ENCODE results near the gene OTX1. TPM values are rescaled to one million over a fixed set of nuclear protein-coding genes. Genes with fewer than 3 reads are reported as not detected.

Gene OTX1
- total RNA-seq, 2 experiments from 2014 or later, result not detected

GRCh38 chr2:63049211-63049969 is 1.2 kb upstream of the OTX1 start:
- Mint-ChIP-seq H3K4me1 (ENCODE audit: low read depth) (peaks cover 49% of the 10 kb centered on the region), H3K27me3 (peaks cover 84% of the 10 kb centered on the region), H3K9me3 (no peaks in the 10 kb centered on the region), H3K27ac (no peak overlapping the region), H3K4me3 (peak overlapping the region; percentile 68), H3K36me3 (ENCODE audit: low read depth) (peaks cover 9% of the 10 kb centered on the region)
- ChIA-PET POLR2A (interaction anchor here (0.6 to 1.7 kb wide), 2 partner anchors 9 to 57 kb away, joined by 3 to 7 read pairs; no protein-coding TSS in a partner anchor), CTCF (no interaction called here)
- ATAC-seq (no peak), DNase-seq (peak; percentile 6)
- no peak for TF ChIP-seq CTCF (IDR thresholded peaks at IDR 0.05)
- intact Hi-C loops (cut with micrococcal nuclease), result no loop called here

GRCh38 chr2:63049970-63050333 is 678 bp upstream of the OTX1 start:
- CTCF ChIA-PET, result no interaction called here
- Mint-ChIP-seq H3K9me3 (no peaks in the 10 kb centered on the region), H3K27me3 (peaks cover 84% of the 10 kb centered on the region), H3K27ac (no peak overlapping the region), H3K36me3 (ENCODE audit: low read depth) (peaks cover 9% of the 10 kb centered on the region), H3K4me3 (peak overlapping the region; percentile 68), H3K4me1 (ENCODE audit: low read depth) (peaks cover 54% of the 10 kb centered on the region)
- no peak for TF ChIP-seq CTCF (IDR thresholded peaks at IDR 0.05)
- POLR2A ChIA-PET, result interaction anchor here (1.7 kb wide), 1 partner anchor 9 kb away, joined by 7 read pairs; no protein-coding TSS in a partner anchor
- DNase-seq, result peak; percentile 30
- intact Hi-C loops (cut with micrococcal nuclease), result no loop called here
- ATAC-seq, result peak; percentile 5

GRCh38 chr2:63051042-63051794 is 588 bp downstream of the OTX1 start:
- H3K36me3 Mint-ChIP-seq (ENCODE audit: low read depth), result no peaks in the 10 kb centered on the region
- H3K27ac Mint-ChIP-seq, result no peak overlapping the region
- no peaks in the 10 kb centered on the region for H3K9me3 Mint-ChIP-seq
- ATAC-seq, result no peak
- peak; percentile 24 for DNase-seq
- POLR2A ChIA-PET, result interaction anchor here (0.6 kb wide), 1 partner anchor 510 kb away, joined by 3 read pairs; no protein-coding TSS in a partner anchor
- H3K27me3 Mint-ChIP-seq, result peaks cover 85% of the 10 kb centered on the region
- peak overlapping the region; percentile 65 for H3K4me3 Mint-ChIP-seq
- CTCF ChIA-PET, result no interaction called here
- intact Hi-C loops (cut with micrococcal nuclease), result no loop called here
- H3K4me1 Mint-ChIP-seq (ENCODE audit: low read depth), result peaks cover 63% of the 10 kb centered on the region
- TF ChIP-seq CTCF (IDR thresholded peaks at IDR 0.05), result no peak

- intact Hi-C loops (cut with micrococcal nuclease), result no loop called here
- Mint-ChIP-seq H3K9me3 (no peaks in the 10 kb centered on the region), H3K36me3 (ENCODE audit: low read depth) (no peaks in the 10 kb centered on the region), H3K4me3 (no peak overlapping the region), H3K27me3 (peaks cover 85% of the 10 kb centered on the region), H3K4me1 (ENCODE audit: low read depth) (peaks cover 64% of the 10 kb centered on the region), H3K27ac (no peak overlapping the region)
- DNase-seq (no peak), ATAC-seq (no peak)
- ChIA-PET CTCF (no interaction called here), POLR2A (interaction anchor here (0.6 kb wide), 2 partner anchors 315 to 509 kb away, joined by 3 to 4 read pairs; no protein-coding TSS in a partner anchor)
- no peak for TF ChIP-seq CTCF (IDR thresholded peaks at IDR 0.05)
These were observed 1.2 kb downstream of the OTX1 start for GRCh38 chr2:63051795-63052333.

All from activated CD8-positive, alpha-beta T cell treated with anti-CD3 and anti-CD28 coated beads for 36 hours (primary cell).